ENCODE results near the gene BCAS3.

- TF ChIP-seq CTCF (IDR thresholded peaks at IDR 0.05), result no peak
- TF ChIP-seq POLR2A (IDR thresholded peaks at IDR 0.05), result no peak
Measured at GRCh38 chr17:60750640-60751039, 73.0 kb downstream of the BCAS3 start.

All from heart left ventricle (tissue), 13 donors.